ENCODE data around the gene TTC7B. TPM values are rescaled to one million over a fixed set of nuclear protein-coding genes. Genes with fewer than 3 reads are reported as not detected.

TTC7B gene
- total and polyA plus RNA-seq, 2 experiments from 2014 or later, result 7.9 to 28.6 TPM

GRCh38 chr14:90575336-90575735 is 240.9 kb downstream of the TTC7B start:
- H4K20me1 ChIP-seq (replicated peaks; ENCODE audit: insufficient read depth), result no peaks in the 10 kb centered on the region; the same call in 1 of the 2 replicates
- H3K9me3 Mint-ChIP-seq, result no peaks in the 10 kb centered on the region
- H3K27me3 ChIP-seq (ENCODE audit: insufficient read depth), result no peaks in the 10 kb centered on the region
- no peak overlapping the region for H3K4me3 Mint-ChIP-seq
- H3F3A ChIP-seq (replicated peaks; ENCODE audit: low read depth), result no peaks in the 10 kb centered on the region
- ATAC-seq (peak; percentile 12; the same call in 2 of the 3 replicates), DNase-seq (ENCODE audit: low spot score) (no peak)
- H3K4me1 Mint-ChIP-seq, result peaks cover 35% of the 10 kb centered on the region
- no peaks in the 10 kb centered on the region for H3K79me2 ChIP-seq (replicated peaks; ENCODE audit: insufficient read depth)
- no peak overlapping the region for H2AFZ ChIP-seq
- H3K9me2 ChIP-seq (ENCODE audit: insufficient read depth), result no peaks in the 10 kb centered on the region
- no peak overlapping the region for H3K4me3 ChIP-seq
- H3K27ac ChIP-seq (ENCODE audit: low read depth), result no peak overlapping the region
- H3K27ac Mint-ChIP-seq, result no peak overlapping the region
- no peaks in the 10 kb centered on the region for H3K36me3 ChIP-seq (ENCODE audit: insufficient read depth)
- H3K4me2 ChIP-seq, result no peak overlapping the region
- no peaks in the 10 kb centered on the region for H3K36me3 Mint-ChIP-seq (ENCODE audit: low read depth)
- H3K4me1 ChIP-seq (ENCODE audit: insufficient read depth), result peaks cover 4% of the 10 kb centered on the region
- H3K27me3 Mint-ChIP-seq (ENCODE audit: insufficient read depth, low read depth, poor library complexity), result peaks cover 9% of the 10 kb centered on the region
- no peak for TF ChIP-seq REST (IDR thresholded peaks at IDR 0.05; ENCODE audit: unreplicated experiment)
- TF ChIP-seq CTCF (conservative IDR thresholded peaks at IDR 0.05; ENCODE audit: low read depth in 2 of 2), result peak in 1 of 2 experiments; percentile 35; a peak in 3 of 4 replicates

GRCh38 chr14:90574188-90575131 is 241.8 kb downstream of the TTC7B start:
- Histone ChIP-seq H3K4me1 (ENCODE audit: insufficient read depth) (peaks cover 4% of the 10 kb centered on the region), H3K79me2 (replicated peaks; ENCODE audit: insufficient read depth) (no peaks in the 10 kb centered on the region)
- peak overlapping the region; percentile 8; the same call in 1 of the 2 replicates for H3K27ac Mint-ChIP-seq
- no peak for TF ChIP-seq REST (IDR thresholded peaks at IDR 0.05; ENCODE audit: unreplicated experiment)
- TF ChIP-seq ZNF331 (CRISPR knock-in tag; IDR thresholded peaks at IDR 0.05; ENCODE audit: low read depth), result no peak
- TF ChIP-seq EZH2phosphoT487 (IDR thresholded peaks at IDR 0.05; ENCODE audit: unreplicated experiment), result no peak
- TF ChIP-seq CREB1 (CRISPR knock-in tag; IDR thresholded peaks at IDR 0.05; ENCODE audit: low read depth), result no peak
- no peak for TF ChIP-seq CTCF (conservative IDR thresholded peaks at IDR 0.05; ENCODE audit: low read depth in 2 of 2)
- TF ChIP-seq STAT1 (IDR thresholded peaks at IDR 0.05; ENCODE audit: unreplicated experiment), result no peak
- no peak for TF ChIP-seq POLR2AphosphoS5 (IDR thresholded peaks at IDR 0.05; ENCODE audit: low read depth)
- no peak for TF ChIP-seq EZH2 (IDR thresholded peaks at IDR 0.05; ENCODE audit: low read depth, unreplicated experiment)
- TF ChIP-seq ETS1 (IDR thresholded peaks at IDR 0.05), result no peak

More at GRCh38 chr14:90574188-90575131, 241.8 kb downstream of the TTC7B start:
- DNase-seq (ENCODE audit: low spot score), result no peak
- Histone ChIP-seq H3K4me3 (no peak overlapping the region), H3K27ac (ENCODE audit: low read depth) (no peak overlapping the region), H4K20me1 (replicated peaks; ENCODE audit: insufficient read depth) (no peaks in the 10 kb centered on the region; the same call in 1 of the 2 replicates), H3K27me3 (ENCODE audit: insufficient read depth) (no peaks in the 10 kb centered on the region), H3K36me3 (ENCODE audit: insufficient read depth) (no peaks in the 10 kb centered on the region), H2AFZ (no peak overlapping the region), H3K4me2 (no peak overlapping the region), H3K9me2 (ENCODE audit: insufficient read depth) (no peaks in the 10 kb centered on the region), H3F3A (replicated peaks; ENCODE audit: low read depth) (no peaks in the 10 kb centered on the region)
- peak; percentile 40 for ATAC-seq
- Mint-ChIP-seq H3K36me3 (ENCODE audit: low read depth) (no peaks in the 10 kb centered on the region), H3K27me3 (ENCODE audit: insufficient read depth, low read depth, poor library complexity) (peaks cover 10% of the 10 kb centered on the region), H3K9me3 (no peaks in the 10 kb centered on the region), H3K4me1 (peaks cover 37% of the 10 kb centered on the region), H3K4me3 (no peak overlapping the region)

All from GM23338 (cell line).